Placental epithelial cell (primary cell): ENCODE data around the gene ABRAXAS1. TPM values are rescaled to one million over a fixed set of nuclear protein-coding genes. Genes with fewer than 3 reads are reported as not detected.

Experiments
- total RNA-seq: library from RNA; depleted of rRNA; stranded (reverse); fragments of >200 nt; gene quantifications from 2 replicates; pipeline ENCODE4 v1.2.3, GENCODE V29; 2012

ABRAXAS1 gene
- 9.9 and 19.2 TPM in 2 replicates for total RNA-seq

DNA sequence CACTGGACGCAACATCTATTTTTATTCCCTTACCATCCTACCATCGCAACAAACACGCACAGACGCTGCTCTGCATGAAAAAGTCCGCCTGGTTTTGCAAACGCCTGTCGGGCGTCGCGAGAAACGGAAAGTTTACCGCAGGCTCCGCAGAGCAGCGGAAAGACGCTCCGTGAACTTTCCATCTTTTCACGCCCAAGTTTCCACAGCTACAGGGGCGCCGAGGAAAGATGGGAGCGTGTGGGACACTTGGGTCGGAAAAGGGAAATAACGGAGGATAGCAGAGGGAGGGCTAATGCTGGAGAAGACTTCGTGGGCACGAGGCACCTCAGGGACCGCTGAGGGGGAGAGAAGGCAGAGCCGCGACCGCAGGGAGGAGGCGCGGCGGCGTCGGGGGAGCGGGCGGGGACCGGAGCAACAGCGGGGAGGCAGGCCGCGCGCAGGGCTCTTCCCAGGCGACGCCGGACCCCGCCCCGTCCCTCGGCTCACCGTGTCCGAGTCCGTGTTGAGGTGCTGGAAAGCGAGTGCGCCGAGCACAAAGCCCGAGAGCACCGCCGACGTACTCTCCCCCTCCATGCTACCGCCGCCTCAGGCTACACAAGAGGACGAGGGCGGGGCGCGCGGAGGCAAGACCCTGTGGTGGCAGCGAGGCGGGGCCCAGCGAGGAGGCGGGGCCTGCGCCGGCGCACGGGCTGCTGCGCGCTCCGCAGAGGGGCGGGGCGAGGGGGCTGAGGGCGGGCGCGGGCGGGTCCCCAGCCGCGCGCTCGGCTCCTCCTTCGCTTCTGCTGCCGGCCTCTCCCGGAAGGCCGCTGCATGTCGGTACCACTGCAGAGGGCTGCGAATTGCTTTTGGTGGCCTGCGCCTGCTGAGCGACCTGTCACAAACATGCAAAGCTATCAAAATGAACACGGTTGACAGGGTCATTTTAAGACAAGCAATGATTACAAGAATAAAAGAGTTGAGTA lies at the start of gene ABRAXAS1:
Gene ABRAXAS1, minus strand, starts transcription at position 601 of the 962 bp plus-strand sequence. Its CDS starts 28 bp downstream, at position 573.

DNA sequence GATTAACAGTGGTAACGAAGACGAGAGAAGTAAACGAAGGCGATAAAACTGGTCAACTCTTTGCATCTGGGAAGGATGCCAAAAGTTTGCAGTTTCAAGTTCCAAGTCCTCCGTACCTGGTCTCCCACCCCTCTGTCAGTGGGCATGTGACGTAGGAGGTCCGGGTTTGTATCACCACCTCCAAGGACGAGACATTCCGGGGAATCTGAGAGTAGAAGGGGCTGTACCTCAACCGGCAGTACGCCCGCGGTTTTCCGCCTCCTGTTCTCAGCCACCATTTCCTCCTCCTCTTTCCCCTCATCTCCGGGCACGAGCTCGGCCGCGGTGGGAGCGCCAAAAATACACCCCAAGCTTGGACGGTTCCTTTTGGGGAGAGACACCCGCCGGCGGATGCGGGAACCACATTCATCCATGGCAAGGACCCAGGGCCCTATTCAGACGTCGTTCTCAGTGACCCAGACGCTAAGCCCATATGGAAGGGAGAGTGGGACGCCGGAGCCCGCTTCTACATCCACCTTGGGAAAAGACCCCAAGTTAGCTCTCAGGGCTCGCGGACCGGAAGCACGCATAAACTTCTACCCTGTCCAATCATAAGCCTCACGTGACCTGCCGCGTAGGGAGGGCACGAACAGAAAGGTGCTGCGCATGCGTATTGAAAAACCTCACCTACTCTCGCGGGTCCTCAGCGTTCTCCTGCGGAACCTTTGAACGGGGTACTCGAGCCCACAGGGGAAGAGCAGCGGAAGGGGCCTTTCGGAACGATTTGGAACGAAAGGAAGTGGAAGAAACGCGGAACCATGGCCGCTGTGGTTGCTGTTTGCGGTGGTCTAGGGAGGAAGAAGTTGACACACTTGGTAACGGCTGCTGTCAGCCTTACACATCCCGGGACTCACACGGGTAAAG lies 29.4 kb downstream of the ABRAXAS1 start, which contains the start of the genes HELQ and MRPS18C:
Gene HELQ, minus strand, starts transcription at position 543 of the 903 bp plus-strand sequence. Its CDS starts 130 bp downstream, at position 413.
Gene MRPS18C, plus strand, starts transcription at position 778 of the 903 bp plus-strand sequence. Its CDS starts 20 bp downstream, at position 798.

Other genes starting within 250 kb of the ABRAXAS1 start
- 13.0 and 17.1 TPM in 2 replicates for gene COQ2, start 200.3 kb downstream of the ABRAXAS1 start, total RNA-seq
- gene HPSE, start 150.3 kb downstream of the ABRAXAS1 start, total RNA-seq = 4.2 and 11.0 TPM in 2 replicates
- 13.0 and 18.1 TPM in 2 replicates for gene HELQ, start 29.3 kb downstream of the ABRAXAS1 start, total RNA-seq
- 12.2 and 19.8 TPM in 2 replicates for gene MRPS18C, start 29.0 kb downstream of the ABRAXAS1 start, total RNA-seq
- gene GPAT3, start 51.0 kb upstream of the ABRAXAS1 start, total RNA-seq = 1.7 and 2.4 TPM in 2 replicates